ENCODE data around the gene POLN.

POLN gene

DNA sequence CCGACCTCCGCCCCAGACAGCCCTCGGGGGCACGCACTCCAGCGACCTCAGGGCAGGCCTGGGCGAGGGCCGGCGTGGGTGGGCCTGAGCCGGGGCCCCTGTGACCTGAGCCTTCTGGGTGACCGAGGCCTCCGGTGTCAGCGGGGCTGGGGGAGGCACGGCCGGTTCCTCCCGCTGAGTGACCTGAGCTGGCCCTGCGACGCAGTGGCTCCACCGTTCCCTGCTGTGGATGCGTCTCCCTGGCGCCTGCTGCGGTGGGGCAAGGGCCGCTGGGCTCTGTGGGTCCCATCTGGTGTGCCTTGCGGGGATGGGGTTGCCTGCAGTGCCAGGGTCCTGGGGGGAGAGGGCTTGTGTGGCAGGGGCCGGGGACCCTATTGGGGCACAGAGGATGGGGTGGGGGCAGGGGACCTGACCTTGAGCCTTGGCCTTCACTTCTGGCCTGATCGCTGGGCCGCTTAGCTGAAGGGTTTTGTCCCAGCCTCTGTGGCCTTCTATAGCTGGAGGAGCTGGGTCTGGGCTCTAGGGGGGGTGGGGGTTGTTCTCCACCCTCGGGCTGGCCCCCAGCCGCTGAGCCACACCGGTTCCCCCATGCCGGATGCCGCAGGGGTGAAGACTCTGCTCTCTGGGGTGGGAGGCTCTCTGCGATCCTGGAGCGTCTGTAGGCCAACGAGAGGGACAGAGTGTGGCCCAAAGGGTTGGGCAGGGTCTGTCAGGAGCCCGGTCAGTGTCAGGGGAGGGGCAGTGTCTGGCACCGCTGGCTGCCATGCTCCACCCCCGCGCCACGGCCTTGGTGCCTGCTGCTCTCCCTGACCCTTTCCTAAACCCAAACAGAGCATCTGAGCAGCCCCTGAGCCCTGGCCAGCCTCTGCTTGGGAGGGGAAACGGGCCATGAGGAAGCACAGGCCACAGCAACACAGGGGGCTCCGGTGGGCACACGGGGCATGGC, 180.5 kb downstream of the POLN start:
- no peak for ATAC-seq
- no peak for TF ChIP-seq TSHZ2 (CRISPR knock-in tag; IDR thresholded peaks at IDR 0.05)
- TF ChIP-seq PATZ1 (CRISPR knock-in tag; IDR thresholded peaks at IDR 0.05; ENCODE audit: borderline replicate concordance), result no peak
- no peak for TF ChIP-seq BACH2 (CRISPR knock-in tag; IDR thresholded peaks at IDR 0.05; ENCODE audit: borderline replicate concordance)
- TF ChIP-seq ZNF70 (CRISPR knock-in tag; IDR thresholded peaks at IDR 0.05), result no peak
- no peak for TF ChIP-seq ZNF8 (CRISPR knock-in tag; IDR thresholded peaks at IDR 0.05)
- no peak for TF ChIP-seq CREB5 (CRISPR knock-in tag; IDR thresholded peaks at IDR 0.05; ENCODE audit: low read depth)
- no peak for TF ChIP-seq TOX (CRISPR knock-in tag; IDR thresholded peaks at IDR 0.05; ENCODE audit: borderline replicate concordance)
- no peak for TF ChIP-seq PPARA (CRISPR knock-in tag; IDR thresholded peaks at IDR 0.05; ENCODE audit: borderline replicate concordance)
- no peak for TF ChIP-seq ISL1 (CRISPR knock-in tag; IDR thresholded peaks at IDR 0.05)
- TF ChIP-seq TCF4 (CRISPR knock-in tag; IDR thresholded peaks at IDR 0.05; ENCODE audit: borderline replicate concordance), result no peak
- TF ChIP-seq CSDC2 (CRISPR knock-in tag; IDR thresholded peaks at IDR 0.05), result no peak
- TF ChIP-seq CSRNP3 (CRISPR knock-in tag; IDR thresholded peaks at IDR 0.05), result no peak
- TF ChIP-seq RARB (CRISPR knock-in tag; IDR thresholded peaks at IDR 0.05), result no peak
- no peak for TF ChIP-seq OSR1 (CRISPR knock-in tag; IDR thresholded peaks at IDR 0.05)
- TF ChIP-seq SNAI2 (CRISPR knock-in tag; IDR thresholded peaks at IDR 0.05), result no peak
- TF ChIP-seq, protein P1, sequence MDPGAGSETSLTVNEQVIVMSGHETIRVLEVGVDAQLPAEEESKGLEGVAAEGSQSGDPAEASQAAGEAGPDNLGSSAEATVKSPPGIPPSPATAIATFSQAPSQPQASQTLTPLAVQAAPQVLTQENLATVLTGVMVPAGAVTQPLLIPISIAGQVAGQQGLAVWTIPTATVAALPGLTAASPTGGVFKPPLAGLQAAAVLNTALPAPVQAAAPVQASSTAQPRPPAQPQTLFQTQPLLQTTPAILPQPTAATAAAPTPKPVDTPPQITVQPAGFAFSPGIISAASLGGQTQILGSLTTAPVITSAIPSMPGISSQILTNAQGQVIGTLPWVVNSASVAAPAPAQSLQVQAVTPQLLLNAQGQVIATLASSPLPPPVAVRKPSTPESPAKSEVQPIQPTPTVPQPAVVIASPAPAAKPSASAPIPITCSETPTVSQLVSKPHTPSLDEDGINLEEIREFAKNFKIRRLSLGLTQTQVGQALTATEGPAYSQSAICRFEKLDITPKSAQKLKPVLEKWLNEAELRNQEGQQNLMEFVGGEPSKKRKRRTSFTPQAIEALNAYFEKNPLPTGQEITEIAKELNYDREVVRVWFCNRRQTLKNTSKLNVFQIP (CRISPR knock-in tag; IDR thresholded peaks at IDR 0.05; ENCODE audit: borderline replicate concordance, low read depth), result no peak
- no peak for TF ChIP-seq ZFP30 (CRISPR knock-in tag; IDR thresholded peaks at IDR 0.05)
- TF ChIP-seq ZNF565 (CRISPR knock-in tag; conservative IDR thresholded peaks at IDR 0.05; ENCODE audit: low read depth), result no peak
- no peak for TF ChIP-seq ESRRG (CRISPR knock-in tag; IDR thresholded peaks at IDR 0.05)
- TF ChIP-seq ZC3H10 (CRISPR knock-in tag; IDR thresholded peaks at IDR 0.05), result no peak

DNA sequence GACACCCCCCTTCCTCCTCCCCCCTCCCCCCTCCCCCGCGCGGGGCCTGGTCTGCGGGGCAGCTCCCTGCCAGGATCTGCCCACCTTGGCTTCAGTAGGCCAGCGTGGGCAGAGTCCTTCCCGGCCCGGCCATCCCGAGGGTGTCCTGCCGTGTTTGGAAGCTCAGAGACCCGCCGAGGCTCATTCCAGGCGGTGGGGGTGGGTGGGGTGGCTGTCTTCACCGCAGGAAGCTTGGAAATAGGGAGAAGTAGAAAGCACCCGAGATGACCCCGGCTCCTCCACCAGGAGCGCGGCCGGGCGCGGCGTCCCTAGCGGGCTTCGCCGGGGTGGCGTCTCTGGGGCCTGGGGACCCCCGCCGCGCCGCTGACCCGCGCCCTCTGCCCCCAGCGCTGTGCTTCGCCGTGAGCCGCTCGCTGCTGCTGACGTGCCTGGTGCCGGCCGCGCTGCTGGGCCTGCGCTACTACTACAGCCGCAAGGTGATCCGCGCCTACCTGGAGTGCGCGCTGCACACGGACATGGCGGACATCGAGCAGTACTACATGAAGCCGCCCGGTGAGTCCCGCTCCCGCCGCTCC, 181.2 kb downstream of the POLN start:
- ATAC-seq, result no peak
- TF ChIP-seq CREB5 (CRISPR knock-in tag; IDR thresholded peaks at IDR 0.05; ENCODE audit: low read depth), result no peak
- TF ChIP-seq ZNF8 (CRISPR knock-in tag; IDR thresholded peaks at IDR 0.05), result no peak
- TF ChIP-seq SNAI2 (CRISPR knock-in tag; IDR thresholded peaks at IDR 0.05), result no peak

Data from SK-N-SH treated with all-trans-retinoic acid at 6 μM for 48 hours (cell line).